GM21526 (cell line): ENCODE data around the gene SDK1.

ENCODE experiments used
- ATAC-seq: cut with Tn5 transposase; IDR thresholded peaks from one replicate; pipeline ENCODE4 v1.9.1; 2021; ENCODE audit warnings: moderate library complexity; ENCODE audit not compliant: unreplicated experiment, low FRiP score

SDK1 gene

GRCh38 chr7:4020086-4020485 lies 719.0 kb downstream of the SDK1 start:
- ATAC-seq: no peak

- ATAC-seq: no peak
Observed at GRCh38 chr7:4021413-4021812, 720.4 kb downstream of the SDK1 start.

- ATAC-seq: no peak
Observed at GRCh38 chr7:4022265-4022664, 721.2 kb downstream of the SDK1 start.

GRCh38 chr7:4023502-4023901 lies 722.5 kb downstream of the SDK1 start:
- ATAC-seq: no peak

- ATAC-seq: no peak
Observed at GRCh38 chr7:4024133-4024532, 723.1 kb downstream of the SDK1 start.

- ATAC-seq: no peak
Observed at GRCh38 chr7:4024806-4025205, 723.8 kb downstream of the SDK1 start.

- no peak for ATAC-seq
Observed at GRCh38 chr7:4025210-4025609, 724.2 kb downstream of the SDK1 start.

- ATAC-seq: no peak
Observed at GRCh38 chr7:4025694-4026615, 724.9 kb downstream of the SDK1 start.

- no peak for ATAC-seq
Observed at GRCh38 chr7:4026941-4027486, 726.0 kb downstream of the SDK1 start.

- ATAC-seq: no peak
Observed at GRCh38 chr7:4028221-4028620, 727.2 kb downstream of the SDK1 start.

- no peak for ATAC-seq
Observed at GRCh38 chr7:4029941-4030340, 728.9 kb downstream of the SDK1 start.

- ATAC-seq: no peak
Observed at GRCh38 chr7:4030346-4030950, 729.4 kb downstream of the SDK1 start.

- no peak for ATAC-seq
Observed at GRCh38 chr7:4033996-4034395, 732.9 kb downstream of the SDK1 start.

- no peak for ATAC-seq
Observed at GRCh38 chr7:4037308-4037707, 736.3 kb downstream of the SDK1 start.

GRCh38 chr7:4037877-4038276 lies 736.8 kb downstream of the SDK1 start:
- no peak for ATAC-seq

- no peak for ATAC-seq
Observed at GRCh38 chr7:4040109-4040928, 739.3 kb downstream of the SDK1 start.

- ATAC-seq: no peak
Observed at GRCh38 chr7:4042402-4043045, 741.5 kb downstream of the SDK1 start.

GRCh38 chr7:4043988-4044387 lies 742.9 kb downstream of the SDK1 start:
- no peak for ATAC-seq

- no peak for ATAC-seq
Observed at GRCh38 chr7:4045450-4045849, 744.4 kb downstream of the SDK1 start.

GRCh38 chr7:4045975-4046374 lies 744.9 kb downstream of the SDK1 start:
- ATAC-seq: no peak
